HG02642 (cell line): ENCODE measurements around the gene AVPR2.

ENCODE experiments used
- ATAC-seq: cut with Tn5 transposase; IDR thresholded peaks from one replicate; pipeline ENCODE4 v1.9.1; 2021; ENCODE audit warnings: mild to moderate bottlenecking; ENCODE audit not compliant: unreplicated experiment, poor library complexity

The AVPR2 gene

GRCh38 chrX:153903991-153904957 lies at the start of gene AVPR2:
Gene AVPR2, plus strand, starts transcription at chrX:153904673. Its CDS starts 473 bp downstream, at chrX:153905146.
- ATAC-seq, result no peak

GRCh38 chrX:153854702-153855101 lies 49.8 kb upstream of the AVPR2 start:
- ATAC-seq, result no peak

GRCh38 chrX:153857348-153857903 lies 47.0 kb upstream of the AVPR2 start:
- no peak for ATAC-seq

GRCh38 chrX:153861151-153861550 lies 43.3 kb upstream of the AVPR2 start:
- ATAC-seq, result no peak

- no peak for ATAC-seq
Observed at GRCh38 chrX:153861733-153862310, 42.7 kb upstream of the AVPR2 start.

- no peak for ATAC-seq
Observed at GRCh38 chrX:153862369-153863250, 41.9 kb upstream of the AVPR2 start.

GRCh38 chrX:153863251-153863991 lies 41.1 kb upstream of the AVPR2 start:
- no peak for ATAC-seq

- no peak for ATAC-seq
Observed at GRCh38 chrX:153864101-153864500, 40.4 kb upstream of the AVPR2 start.

GRCh38 chrX:153864561-153865320 lies 39.7 kb upstream of the AVPR2 start:
- ATAC-seq, result no peak

GRCh38 chrX:153865321-153865580 lies 39.2 kb upstream of the AVPR2 start:
- no peak for ATAC-seq

- ATAC-seq, result no peak
Observed at GRCh38 chrX:153865685-153866084, 38.8 kb upstream of the AVPR2 start.

- ATAC-seq, result no peak
Observed at GRCh38 chrX:153866302-153867019, 38.0 kb upstream of the AVPR2 start.

GRCh38 chrX:153867139-153867538 lies 37.3 kb upstream of the AVPR2 start:
- no peak for ATAC-seq

- no peak for ATAC-seq
Observed at GRCh38 chrX:153867671-153868070, 36.8 kb upstream of the AVPR2 start.

- ATAC-seq, result no peak
Observed at GRCh38 chrX:153868576-153869472, 35.6 kb upstream of the AVPR2 start.

GRCh38 chrX:153869473-153870287 lies 34.8 kb upstream of the AVPR2 start:
- no peak for ATAC-seq

GRCh38 chrX:153870288-153870690 lies 34.2 kb upstream of the AVPR2 start:
- no peak for ATAC-seq
